Measurements from ENCODE around the gene EIF2S2.

Gene EIF2S2

DNA sequence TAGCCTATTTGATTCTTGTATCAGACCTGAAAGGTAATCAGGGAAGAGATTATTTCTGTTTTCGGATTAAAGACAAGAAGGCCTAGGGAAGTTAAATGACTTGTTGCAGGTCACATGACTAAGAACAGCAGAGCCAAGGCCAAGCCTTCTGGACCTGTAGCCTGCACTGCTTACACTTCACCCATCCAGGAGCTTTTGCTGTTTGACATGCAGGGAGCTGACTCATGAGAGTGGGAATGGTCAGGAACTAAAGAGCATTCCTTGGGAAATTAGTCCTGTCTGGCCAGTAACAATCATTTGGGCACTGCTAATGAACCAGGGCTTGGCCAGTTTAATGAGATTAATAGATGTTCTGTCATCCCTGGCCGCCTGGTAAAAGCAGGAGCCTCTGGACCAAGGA is 46.8 kb downstream of the EIF2S2 start:
- DNase-seq (ENCODE audit: low read depth in 1 of 2, low spot score in 1 of 2) = no peak

DNA sequence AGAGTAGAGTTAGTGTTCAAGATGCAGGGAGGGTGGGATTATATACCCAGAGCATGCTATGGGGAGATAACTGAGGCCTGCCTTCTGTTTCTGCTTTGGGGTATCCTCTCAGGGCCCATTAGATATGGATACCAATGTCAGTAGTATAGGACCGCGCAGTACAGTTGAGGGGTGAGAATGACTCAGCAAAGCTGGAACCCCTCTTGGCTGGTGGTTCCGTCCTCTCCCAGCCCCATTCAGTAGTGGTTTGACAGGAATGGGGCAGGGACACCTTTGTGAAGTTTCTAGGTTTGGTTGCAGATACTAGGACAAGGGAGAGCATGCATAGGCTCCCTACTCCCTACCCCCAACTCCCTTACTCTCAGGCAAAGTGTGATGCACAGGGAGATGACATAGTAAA is 47.8 kb downstream of the EIF2S2 start:
- no peak for DNase-seq (ENCODE audit: low read depth in 1 of 2, low spot score in 1 of 2)

DNA sequence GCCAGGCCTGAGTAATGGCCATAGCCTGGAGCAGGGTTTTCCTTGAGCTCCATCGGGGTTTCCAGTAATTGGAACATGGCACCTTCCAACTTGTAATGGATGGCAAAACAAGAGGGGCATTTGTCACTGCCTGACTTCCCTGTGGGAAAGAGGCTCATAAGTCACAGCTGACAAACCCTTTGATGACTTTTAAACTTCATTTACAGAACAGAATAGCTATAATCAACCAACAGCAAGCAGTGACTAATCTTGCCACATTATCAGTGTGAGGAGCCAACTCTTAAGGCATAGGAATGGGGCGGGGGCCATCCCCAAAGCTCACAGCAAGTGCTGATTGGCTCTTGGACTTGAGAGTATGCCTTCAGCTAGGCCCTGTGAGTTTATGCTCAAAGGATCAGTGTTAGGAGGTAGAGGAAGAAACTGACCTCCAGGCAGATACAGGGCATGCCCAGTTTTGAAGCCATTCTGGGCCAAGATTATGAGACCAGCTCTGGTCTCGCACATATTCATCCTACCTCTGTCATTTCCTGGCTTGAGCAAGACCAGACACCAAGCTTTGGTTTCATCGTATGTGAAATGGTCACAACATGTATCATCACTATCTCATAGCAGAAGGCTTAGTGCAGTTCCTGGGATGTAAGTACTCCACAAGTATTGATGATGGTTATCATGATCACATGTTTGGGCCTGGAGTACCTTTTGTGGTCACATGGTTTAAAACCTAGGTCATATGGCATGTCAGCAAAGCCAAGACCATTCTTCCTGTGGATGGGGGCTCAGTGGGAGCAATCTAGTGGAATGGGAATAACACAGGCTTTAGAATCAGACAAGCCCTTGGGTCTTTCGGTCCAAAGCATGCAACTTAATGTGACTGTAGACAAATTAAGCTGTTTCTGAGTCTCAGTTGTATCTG is 49.2 kb downstream of the EIF2S2 start:
- DNase-seq (ENCODE audit: low read depth in 1 of 2, low spot score in 1 of 2) = no peak

DNA sequence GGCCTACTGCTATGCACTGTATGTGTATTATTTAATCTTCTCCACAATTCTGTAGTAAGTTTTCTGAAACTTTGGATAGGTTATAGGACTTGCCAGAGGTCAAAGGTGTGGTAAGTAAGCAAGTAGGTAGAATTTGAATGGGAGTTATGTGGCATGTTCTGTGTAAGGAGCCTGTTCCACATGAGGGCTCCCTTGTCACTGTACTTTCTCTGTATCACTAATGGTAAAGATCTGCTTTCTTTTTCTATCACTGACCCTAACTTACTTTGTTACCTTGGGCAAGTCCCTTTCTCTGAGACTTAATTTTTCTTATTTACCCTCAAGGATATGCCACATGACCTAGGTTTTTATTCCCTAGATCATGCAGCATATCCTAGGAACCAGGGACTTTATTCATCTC is 50.3 kb downstream of the EIF2S2 start:
- no peak for DNase-seq (ENCODE audit: low read depth in 1 of 2, low spot score in 1 of 2)

DNA sequence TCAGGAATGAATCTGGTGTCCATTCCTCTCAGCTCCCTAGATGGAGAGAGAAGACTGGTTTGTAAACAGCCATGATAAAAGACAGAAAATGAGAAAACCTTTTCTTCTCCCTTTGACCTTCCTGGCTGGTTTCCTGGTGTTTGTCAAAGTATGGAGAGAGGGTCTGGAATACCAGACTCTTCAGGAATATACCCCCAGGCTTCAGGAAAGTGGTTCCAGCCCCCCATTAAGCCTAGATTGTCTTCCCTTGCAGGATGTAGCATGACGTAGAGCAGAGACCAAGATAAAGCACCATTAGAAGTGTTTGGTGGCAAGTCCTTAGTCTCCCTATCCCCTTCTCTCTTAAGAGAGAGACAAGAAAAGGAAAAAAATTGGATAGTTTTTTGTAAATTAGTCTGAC is 51.1 kb downstream of the EIF2S2 start:
- no peak for DNase-seq (ENCODE audit: low read depth in 1 of 2, low spot score in 1 of 2)

DNA sequence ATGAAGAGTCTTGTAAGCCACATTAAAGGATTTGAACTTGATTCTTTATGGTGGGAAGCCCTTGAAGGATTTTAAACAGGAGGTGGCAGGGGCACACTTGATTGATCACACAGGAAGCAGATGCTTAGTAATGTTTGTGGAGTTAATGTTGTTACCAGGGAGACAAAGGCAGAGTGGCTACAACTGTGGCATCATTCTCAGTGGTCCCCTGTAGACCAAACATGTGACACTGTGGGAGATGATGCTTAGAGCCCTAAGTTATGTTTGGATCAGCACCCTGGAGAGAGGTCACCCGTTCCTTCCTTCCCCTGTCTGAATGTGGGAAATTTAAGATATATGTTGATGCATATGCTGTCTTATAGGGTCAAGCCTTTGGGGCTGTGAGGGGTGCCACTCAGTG is 53.2 kb downstream of the EIF2S2 start:
- DNase-seq (ENCODE audit: low read depth in 1 of 2, low spot score in 1 of 2) = no peak

DNA sequence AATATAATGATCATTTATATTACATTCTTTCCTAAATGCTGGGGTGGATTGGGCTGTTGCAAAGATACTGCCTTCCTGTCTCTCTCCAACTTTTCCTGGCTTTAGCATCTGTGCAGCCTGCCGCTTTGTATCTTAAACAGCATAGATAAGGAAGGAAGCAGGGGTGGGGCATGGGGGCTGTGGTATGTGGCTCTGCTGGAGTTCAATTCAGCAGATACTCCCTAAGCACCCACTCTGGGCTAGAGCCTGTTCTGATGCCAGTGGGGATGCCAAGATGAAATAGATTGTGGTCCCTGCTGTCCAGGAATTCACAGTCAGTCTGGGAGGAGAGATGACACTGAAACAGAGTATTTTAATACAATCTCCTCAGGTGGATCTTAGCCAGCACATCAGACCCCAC is 56.8 kb downstream of the EIF2S2 start:
- no peak for DNase-seq (ENCODE audit: low read depth in 1 of 2, low spot score in 1 of 2)

DNA sequence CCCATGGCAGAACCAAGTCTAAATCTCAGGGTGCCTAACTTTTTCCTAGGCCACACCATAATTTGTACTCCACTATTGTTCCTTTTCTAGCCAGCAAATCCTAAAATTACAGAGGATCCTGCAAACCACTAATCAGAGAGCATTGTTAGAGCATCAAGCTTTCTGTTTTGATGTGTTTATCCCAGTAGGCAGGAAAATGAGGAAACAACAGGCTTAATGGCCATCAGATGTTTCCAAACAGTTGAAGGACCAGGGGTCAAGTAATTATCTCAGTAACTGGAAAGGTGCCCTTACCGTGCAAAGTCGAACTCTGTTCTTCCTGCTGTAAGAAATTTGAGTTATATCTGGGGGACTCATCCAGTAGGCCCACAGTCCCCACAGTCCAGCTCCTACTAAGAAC is 59.6 kb downstream of the EIF2S2 start:
- no peak for DNase-seq (ENCODE audit: low read depth in 1 of 2, low spot score in 1 of 2)

DNA sequence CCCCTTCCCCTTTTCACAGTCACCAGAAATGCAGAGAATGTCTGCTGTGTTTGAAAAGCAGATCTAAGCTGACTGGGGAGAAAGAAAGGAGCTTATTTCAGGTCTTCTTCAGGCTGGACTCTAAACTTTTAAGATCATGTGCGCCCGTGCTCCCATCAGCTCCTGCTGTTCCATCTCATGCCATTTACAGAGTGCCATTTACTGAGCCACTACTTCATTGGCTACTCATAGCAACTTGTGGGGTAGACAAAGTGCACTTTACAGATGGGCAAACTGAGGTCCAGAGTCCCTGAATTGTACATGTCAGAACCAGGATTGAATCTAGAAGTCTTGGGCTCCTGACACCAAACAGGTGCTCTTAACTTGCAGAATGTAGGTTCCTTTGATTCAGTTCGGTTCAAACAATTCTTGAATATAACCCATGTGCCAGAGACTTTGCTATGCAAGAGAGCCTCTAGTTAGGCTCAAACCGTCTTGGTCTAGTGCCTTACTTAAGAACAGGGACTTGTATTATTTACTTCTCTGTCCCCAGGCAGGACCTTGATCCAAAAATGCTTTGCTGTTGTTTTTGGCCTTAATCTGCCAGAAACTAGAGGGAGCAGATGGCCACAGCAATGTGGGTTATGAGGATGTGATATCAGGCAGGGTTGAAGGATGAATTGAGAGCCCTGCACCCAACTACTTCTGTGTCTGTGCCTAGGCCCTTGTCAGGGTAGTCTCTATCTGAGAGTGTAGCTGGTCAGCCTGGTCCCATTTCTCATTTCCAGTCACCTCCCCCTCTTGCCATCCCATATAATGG is 61.9 kb downstream of the EIF2S2 start:
- no peak for DNase-seq (ENCODE audit: low read depth in 1 of 2, low spot score in 1 of 2)

DNA sequence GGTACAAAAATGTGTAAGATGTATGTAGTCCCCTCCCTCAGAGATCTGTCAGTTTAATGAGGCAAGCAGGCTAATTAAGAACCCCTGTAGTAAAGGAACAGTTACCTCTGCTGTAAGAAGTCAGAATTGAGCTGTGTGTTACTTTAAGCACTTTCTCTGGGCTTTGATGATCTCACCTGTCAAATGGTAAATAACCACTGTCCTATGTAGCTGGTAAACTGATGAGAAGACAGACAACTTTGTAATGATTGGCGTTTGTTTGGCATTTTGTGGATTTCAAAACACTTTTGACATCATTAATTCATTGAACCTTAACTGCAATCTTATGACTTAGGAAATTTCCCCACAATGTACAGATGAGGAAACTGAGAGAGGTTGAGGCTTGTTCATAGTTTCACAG is 62.7 kb downstream of the EIF2S2 start:
- no peak for DNase-seq (ENCODE audit: low read depth in 1 of 2, low spot score in 1 of 2)

DNA sequence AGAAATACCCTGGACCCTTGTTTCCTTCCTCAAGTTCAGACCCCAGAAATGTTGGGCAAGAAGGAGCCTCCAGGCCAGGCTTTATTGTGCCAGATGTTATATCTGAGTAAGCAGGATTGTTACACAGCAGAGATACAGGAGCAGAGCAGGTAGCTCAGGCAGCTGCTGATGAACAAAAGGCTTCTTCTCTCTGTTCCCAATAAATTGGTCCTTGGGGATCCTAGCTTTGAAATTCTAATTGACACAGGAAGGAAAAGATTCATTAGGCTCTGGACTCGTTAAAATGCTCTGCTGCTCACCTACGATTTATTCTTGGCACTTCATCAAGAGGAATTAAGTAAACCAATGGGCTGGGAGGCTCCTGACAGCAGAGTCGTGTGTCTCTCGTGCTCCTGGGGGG is 64.1 kb downstream of the EIF2S2 start:
- DNase-seq (ENCODE audit: low read depth in 1 of 2, low spot score in 1 of 2) = no peak

DNA sequence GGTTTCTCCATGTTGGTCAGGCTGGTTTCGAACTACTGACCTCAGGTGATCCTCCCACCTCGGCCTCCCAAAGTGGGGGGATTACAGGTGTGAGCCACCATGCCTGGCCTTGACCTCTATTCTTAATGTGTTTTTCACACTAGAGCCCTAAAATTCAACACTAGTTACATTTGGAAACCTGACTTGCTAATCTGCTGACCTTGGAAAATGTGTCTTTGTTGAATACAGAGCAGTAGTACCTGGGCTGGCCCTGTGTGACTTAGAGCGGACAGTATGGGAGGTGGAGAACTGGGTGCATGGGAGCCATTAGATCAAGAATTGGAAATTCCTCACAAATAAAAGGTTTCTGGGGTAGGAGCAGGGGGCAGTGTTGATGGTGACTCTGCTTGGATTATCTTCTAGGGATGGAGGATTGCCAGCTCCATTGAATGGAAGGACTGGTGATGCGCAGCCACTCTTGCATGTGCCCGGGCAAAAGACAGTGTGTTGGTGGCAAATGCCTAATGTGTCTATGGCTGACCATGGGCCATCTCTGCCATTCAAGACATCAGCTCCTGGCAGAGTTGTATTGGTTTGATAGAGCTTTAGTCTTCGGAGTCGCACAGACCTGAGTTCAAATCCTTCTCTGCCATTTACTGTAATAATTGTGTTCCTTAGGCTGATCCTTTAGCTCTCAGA is 64.9 kb downstream of the EIF2S2 start:
- no peak for DNase-seq (ENCODE audit: low read depth in 1 of 2, low spot score in 1 of 2)

DNA sequence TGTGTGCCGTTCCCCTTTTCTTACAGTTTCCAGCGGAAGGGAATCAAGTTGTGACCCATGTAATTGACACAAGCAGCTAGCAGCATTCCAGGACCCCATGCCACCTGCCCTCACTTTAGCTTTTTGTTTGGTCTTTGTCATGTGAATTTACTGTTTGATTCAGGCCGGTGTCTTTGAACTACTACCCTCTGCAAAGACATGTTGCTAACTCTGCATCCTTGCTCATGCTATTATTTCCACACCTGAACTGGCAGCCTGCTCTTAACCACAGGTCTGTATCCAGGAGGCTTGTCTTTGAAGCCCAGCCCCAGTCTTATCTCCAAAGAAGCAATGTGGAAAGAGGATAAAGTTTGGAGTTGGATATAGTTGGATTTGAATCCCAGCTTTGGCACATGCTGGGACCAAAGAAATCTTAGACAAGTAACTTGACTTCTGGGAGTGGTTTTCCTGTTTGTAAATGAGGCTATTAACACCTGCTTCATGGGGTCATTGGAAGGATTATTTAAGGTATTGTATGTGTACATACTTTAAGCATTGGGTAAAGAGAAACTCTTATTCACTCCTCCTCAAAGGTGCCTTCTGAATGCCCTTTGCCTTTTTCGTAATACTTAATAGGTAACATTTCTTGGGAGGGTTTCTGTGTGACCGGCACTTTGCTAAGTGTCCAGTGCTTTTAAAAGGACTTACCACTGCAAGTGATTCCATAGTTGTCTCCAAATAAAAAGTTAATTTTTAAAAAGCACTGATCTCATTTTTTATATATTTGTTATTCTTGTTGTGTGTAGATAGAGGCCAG is 65.9 kb downstream of the EIF2S2 start:
- no peak for DNase-seq (ENCODE audit: low read depth in 1 of 2, low spot score in 1 of 2)

DNA sequence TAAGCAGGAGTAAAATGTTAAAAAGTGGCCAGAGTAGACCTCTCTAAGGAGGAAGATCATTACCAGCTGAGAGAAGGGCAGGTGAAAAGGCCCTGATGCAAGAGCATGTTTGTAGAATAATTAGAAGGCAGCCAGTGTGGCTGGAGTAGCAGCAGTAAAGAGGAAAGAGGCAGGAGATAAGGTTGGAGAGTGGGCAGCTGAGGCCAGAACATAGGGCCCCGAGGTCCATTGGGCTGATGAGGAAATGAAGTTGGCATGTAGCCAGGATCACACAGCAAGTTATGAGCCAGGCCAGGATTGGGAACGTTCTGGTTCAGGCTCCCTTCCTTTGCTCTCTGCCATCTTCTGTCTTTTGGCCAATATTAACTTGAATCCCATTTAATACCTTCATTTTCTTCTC is 66.7 kb downstream of the EIF2S2 start:
- DNase-seq (ENCODE audit: low read depth in 1 of 2, low spot score in 1 of 2) = no peak

DNA sequence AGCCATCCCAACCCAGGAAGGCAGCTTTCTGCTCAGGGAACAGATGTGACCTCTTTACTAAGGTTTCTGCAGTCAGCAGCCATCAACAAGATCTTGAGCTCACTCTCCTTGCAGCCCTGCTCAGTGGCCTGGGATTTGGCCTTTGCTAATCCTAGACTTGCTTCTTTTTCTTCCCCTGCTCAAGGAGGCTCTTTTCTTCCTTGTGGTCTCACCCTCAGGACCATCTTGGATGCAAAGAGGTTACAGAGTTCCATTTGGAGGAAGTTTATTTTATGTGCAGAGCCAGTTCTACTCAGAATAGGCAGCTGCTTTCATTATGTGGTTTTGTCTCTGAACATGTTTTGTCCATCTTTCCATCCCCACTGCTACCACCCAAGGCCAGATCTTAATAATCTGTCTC is 69.0 kb downstream of the EIF2S2 start:
- no peak for DNase-seq (ENCODE audit: low read depth in 1 of 2, low spot score in 1 of 2)

DNA sequence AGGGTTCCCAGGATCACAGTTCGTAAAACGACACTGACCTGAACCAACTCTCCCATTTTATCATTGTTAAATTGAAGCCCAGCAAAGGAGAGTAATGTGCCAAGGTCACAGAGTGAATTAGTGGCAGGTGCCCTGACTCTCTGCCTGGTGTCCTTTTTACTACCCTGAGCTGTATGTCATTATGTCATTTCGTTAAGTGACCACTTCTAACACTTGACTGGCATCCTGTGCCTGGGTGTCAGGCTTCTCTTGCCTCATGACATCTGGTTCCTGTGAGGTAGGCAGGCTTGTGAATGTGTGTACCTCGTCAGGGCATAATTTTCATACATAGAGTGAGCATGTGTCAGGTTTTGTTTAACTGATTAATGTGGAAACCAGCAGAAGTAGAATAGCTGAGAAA is 69.8 kb downstream of the EIF2S2 start:
- no peak for DNase-seq (ENCODE audit: low read depth in 1 of 2, low spot score in 1 of 2)

DNA sequence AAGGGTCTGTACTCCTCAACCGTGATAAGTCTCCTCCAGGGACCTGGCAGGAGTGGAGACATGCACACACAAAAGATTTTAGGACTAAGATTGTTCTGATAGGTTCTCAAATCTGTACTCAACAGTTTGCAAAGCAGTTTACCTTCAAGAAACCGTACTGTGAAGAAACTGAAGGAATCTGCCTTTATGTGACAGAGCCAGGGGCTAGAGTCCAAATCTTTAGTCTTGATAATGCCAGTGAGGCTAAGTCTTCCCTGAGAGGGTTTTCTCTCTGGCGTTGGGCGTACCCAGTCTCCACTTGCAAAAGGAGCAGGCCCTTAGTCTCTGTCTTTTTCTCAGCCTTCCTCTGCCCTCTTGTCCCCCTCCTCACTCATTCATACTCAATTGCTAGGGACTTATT is 70.8 kb downstream of the EIF2S2 start:
- no peak for DNase-seq (ENCODE audit: low read depth in 1 of 2, low spot score in 1 of 2)

DNA sequence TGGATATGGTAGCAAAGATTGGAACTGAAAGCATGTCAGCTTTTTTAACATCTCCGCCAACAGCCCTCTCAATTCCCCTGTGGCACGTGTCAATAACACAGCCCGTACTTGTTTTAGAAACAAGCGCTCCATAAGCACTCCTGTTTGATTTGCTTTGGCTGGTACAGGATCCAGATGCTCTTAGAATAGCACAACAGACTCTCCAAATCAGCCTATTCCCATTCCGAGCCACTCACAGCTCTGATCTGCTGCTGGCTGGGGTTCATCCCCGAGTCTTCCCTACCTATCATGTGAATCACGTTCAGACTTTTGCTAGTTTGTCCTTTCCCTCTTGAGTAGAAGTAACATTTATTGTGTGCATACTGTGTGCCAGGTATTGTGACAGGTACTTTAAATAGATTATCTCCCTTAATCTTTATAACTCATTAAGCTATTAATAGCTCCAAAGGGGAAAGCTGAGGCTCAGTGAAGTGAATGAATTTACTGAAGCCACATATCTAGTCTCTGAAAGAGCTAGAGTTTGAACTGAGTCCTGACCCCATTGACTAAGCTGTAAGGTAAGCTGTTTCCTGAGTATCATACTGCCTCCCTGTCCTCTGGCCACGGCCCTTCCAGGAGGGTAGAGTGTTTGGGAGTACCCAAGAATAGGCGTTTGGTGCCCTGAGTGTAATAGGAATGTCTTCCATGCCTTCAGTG is 71.6 kb downstream of the EIF2S2 start:
- no peak for DNase-seq (ENCODE audit: low read depth in 1 of 2, low spot score in 1 of 2)

Measured in activated CD4-positive, alpha-beta T cell treated with anti-CD3 and anti-CD28 coated beads, Interleukin-2, amount 50 U/mL, for 24 hours (primary cell).